Fibroblast of gingiva (primary cell): Measurements from ENCODE around the gene FBLN1.
"Not testable (repeated sequence)": the region's sequence is repeated elsewhere in the genome, so short reads cannot be mapped to it uniquely, and the experiment has no call there.

Source experiments
- DNase-seq: peaks from one replicate; pipeline ENCODE4 v3.0.0-alpha.2; 2011; ENCODE audit warnings: low read depth

The FBLN1 gene, protein sequence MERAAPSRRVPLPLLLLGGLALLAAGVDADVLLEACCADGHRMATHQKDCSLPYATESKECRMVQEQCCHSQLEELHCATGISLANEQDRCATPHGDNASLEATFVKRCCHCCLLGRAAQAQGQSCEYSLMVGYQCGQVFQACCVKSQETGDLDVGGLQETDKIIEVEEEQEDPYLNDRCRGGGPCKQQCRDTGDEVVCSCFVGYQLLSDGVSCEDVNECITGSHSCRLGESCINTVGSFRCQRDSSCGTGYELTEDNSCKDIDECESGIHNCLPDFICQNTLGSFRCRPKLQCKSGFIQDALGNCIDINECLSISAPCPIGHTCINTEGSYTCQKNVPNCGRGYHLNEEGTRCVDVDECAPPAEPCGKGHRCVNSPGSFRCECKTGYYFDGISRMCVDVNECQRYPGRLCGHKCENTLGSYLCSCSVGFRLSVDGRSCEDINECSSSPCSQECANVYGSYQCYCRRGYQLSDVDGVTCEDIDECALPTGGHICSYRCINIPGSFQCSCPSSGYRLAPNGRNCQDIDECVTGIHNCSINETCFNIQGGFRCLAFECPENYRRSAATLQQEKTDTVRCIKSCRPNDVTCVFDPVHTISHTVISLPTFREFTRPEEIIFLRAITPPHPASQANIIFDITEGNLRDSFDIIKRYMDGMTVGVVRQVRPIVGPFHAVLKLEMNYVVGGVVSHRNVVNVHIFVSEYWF

DNA sequence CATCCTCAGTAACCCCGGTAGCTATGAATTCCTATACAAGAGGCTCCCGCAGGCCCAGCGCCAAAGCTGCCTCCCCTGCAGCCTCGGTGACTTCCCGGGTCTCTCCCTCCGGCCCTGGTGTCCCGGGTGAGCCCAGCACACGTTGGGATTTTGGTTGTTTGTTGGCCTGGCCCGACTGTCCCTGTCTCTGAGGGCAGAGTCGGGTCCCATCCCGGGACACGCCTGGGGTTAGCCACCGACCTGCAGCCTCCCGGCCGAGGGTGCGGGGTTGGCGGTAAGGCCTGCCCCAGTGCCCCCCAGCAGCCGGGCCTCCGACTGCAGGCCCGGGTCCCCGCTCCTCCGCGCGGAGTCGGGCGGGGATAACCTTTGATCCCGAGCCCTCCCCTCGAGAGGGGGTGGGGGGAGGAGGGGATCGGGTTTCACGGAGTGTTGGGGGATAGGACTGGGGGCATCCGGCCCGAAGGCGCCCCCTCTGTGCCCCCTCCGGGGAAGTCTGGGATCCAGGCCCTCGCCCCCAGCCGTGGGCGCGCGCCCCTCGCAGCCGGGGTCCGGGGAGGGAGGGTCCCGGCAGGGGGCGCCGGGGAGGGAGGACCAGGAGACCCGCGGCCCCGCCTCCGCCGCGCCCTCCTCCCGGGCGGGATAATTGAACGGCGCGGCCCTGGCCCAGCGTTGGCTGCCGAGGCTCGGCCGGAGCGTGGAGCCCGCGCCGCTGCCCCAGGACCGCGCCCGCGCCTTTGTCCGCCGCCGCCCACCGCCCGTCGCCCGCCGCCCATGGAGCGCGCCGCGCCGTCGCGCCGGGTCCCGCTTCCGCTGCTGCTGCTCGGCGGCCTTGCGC, at the start of gene FBLN1:
Gene FBLN1 (plus strand): TSS at position 669 of the 835 bp plus-strand sequence. CDS start 103 bp downstream, at position 772.
- DNase-seq = peak; percentile 69

DNA sequence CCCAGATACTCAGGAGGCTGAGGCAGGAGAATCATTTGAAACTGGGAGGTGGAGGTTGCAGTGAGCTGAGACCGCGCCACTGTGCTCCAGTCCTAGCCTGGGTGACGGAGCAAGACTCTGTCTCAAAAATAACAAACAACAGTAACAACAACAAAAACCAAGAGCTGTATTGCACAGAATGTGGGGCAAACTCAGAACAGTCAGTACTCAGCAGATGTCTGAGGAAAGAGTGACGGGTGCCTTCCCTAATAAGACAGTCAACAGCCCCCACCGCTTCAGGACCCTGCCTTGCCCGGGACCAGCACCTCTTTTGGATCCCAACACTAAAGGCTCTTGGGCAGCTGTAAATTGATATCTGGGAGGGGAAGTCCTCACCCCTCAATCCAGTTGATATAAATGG, 48.9 kb upstream of the FBLN1 start:
- DNase-seq = peak; percentile 91

DNA sequence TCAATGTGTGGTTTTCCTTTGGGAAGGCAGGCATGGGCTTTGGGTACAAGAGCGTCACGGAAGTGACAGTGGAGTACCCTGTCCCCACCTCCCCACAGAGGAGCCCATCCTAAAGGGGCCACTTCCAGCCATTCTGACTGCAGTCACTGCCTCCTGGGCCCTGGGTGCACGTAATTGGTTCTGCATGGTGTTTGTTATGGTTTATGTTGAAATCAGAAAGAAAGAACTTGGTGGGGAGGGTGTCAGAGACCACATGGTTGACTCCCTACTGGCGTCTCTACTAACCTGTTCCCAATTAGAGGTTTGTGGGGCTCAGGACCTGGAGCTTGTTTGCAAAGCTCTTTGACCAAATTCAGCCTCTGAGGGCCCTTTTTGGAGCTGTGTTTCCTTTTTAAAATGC, 48.4 kb upstream of the FBLN1 start:
- DNase-seq = peak; percentile 96

DNA sequence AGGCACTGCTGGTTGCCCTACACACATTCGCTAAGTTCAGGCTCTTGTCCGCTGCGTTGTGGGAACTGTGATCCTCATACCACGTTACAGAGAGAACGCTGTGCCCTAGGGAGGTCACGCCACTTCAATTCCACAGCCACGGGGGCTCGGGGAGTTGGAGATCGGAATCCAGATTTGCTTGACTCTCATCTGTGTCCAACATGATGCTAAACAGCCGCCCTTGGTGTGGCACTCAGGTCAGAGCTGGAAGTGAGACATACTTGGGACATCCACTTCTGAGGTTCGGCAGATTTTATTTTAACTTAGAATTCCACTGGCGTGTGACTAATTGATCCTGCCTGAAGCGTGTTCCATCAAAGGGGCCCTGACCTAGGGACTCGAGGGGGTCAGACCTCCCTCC, 47.5 kb upstream of the FBLN1 start:
- DNase-seq = peak; percentile 35

DNA sequence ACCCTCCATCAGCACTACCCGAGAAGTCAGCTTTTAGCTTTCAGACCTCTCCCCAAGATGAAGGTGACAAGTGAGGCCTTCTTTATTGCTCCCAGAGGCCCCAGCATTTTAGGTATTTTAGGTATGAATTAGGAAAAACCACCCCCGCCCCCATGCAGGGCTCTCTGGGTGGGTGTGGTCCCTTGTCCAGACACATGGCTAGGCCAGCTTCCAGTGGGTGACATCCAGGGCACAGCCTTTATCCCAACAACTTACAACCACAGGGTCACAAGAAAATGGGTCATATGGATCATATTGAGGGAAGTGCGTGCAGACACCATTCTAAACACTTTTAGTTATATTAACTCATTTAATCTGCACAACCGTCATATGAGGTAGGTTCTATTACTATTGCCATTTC, 47.1 kb upstream of the FBLN1 start:
- DNase-seq = no peak

DNA sequence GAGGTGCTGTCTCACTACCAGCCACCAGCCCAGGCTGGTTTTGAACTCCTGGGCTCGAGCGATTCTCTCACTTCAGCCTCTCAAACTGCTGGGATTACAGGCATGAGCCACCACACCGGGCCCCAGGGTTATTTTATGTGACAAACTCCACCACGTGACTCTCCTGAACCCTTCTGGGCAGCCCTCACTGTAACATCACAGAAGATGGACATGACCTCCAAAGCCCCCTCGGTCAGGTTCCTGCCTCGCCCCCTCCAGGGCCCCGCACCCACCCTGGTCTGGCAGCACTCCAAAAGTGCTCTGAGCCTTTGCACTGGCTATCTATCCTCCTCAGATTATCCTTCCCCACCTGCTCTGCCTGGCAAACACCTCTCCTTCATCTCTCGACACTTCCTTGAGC, 45.9 kb upstream of the FBLN1 start:
- DNase-seq = no peak

DNA sequence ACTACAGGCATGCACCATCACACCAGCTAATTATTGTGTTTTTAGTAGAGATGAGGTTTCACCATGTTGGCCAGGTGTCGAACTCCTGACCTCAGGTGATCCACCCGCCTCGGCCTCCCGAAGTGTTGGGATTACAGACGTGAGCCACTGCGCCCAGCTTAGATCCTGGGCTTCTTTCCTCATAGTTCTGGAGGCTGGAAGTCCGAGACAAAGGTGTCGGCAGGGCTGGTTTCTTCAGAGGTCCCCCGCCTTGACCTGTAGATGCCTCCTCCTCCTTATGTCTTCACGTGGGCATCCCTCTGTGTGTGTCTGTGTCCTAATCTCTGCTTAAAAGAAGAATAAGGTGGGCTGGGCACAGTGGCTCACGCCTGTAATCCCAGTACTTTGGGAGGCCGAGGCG, 44.2 kb upstream of the FBLN1 start:
- no peak for DNase-seq

DNA sequence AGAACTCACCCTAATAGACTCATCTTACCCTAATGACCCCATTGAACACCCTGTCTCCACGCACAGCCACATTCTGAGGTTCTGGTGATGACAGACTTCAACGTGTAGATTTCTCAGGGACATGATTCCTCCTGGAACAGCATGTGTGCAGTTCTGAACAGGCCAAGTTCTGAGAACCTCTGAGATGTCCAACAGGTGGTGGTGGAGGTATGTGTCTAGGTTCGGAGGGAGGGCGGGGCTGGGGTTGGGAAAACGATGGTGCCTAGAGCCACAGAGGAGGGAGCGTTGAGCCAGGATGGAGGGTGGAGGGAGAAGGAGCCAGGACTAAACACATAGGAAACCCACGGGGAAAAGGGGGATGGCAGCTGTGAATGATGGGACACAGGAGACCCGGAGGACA, 43.4 kb upstream of the FBLN1 start:
- no peak for DNase-seq

DNA sequence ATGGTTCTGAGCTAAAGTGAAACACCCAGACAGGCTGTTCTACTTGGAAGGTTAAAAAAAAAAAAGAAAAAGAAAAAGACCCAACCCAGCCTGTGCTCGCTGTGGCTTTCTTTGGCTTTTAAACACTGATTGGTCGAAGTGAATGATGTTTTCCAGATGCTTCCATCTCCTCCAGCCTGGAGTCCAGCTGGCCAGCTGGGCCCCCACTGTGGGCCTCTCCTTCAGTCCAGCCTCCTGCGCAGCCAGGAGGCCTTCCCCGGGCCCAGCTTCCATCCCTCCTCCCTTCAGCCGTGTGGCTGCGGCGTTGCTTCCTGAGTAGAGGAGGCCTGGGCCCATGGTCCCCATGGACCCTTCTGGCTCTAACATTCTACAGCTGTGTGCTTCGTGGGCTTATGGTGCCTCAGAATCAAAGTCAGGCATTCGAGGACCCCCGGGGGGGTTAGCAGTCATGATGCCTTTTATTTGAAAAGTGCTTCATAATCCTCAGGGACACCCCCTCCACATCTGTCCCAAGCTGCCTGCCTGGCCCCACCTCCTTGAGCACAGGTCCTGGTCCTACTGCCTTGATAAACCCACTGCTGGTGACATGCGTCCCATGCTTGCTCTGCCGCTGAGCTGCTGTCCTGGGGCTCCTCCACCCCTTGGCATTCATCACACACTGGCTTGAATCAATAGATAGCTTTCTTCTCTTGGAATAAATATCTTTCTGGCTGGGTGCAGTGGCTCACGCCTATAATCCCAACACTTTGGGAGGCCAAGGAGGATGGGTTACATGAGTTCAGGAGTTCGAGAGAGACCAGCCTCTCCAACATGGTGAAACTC, 42.2 kb upstream of the FBLN1 start:
- DNase-seq = peak; percentile 91

DNA sequence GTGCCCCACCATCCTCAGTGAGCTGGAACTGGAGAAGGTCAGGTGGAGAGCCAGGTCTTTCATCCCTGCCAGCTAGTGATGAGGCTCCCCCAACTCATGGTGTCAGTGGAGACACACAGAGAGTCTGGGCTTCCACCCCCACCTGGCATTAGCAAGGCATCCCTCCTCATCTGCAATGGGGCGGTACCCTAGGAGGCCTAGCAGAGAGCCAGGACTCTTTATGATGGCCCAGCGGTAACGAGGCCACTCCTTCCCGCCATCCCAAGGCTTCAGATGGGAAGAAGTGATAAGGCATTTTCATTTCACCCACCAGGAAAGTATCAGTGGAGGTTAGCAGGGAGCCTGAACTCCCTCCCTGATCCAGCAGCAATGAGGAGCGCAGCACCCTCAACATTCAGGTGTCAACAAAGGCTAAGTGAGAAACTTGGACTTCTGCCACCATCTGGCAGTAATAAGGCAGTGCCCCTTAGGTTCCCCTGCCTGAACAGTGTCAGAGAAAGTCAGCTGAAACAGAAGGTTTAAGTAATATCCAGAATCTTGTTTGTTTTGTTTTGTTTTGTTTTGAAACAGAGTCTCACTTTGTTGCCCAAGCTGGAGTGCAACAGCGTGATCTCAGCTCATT, 40.5 kb upstream of the FBLN1 start:
- DNase-seq = peak; percentile 42

DNA sequence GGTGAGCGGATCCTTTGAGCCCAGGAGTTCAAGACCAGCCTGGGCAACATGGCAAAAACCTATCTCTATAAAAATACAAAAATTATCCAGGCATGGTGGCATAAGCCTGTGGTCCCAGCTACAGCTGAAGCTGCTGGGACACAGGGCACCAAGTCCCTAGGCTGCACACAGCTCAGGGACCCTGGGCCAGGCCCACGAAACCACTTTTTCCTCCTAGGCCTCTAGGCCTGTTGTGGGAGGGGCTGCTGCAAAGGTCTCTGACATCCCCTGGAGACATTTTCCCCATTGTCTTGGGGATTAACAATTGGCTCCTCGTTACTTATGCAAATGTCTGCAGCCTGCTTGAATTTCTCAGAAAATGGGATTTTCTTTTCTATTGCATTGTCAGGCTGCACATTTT, 39.0 kb upstream of the FBLN1 start:
- DNase-seq = not testable (repeated sequence)

DNA sequence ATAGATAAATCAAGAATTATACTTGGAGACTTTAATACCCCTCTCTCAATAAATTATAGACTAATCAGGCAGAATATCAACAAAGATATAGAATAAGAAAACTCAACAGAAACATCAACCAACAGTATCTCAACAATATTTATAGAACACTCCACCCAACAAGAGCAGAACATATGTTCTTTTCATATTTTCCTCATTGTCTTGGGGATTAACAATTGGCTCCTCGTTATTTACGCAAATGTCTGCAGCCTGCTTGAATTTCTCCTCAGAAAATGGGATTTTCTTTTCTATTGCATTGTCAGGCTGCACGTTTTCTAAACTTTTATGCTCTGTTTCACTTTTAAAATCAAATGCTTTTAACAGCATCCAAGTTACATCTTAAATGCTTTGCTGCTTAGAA, 37.0 kb upstream of the FBLN1 start:
- no peak for DNase-seq

DNA sequence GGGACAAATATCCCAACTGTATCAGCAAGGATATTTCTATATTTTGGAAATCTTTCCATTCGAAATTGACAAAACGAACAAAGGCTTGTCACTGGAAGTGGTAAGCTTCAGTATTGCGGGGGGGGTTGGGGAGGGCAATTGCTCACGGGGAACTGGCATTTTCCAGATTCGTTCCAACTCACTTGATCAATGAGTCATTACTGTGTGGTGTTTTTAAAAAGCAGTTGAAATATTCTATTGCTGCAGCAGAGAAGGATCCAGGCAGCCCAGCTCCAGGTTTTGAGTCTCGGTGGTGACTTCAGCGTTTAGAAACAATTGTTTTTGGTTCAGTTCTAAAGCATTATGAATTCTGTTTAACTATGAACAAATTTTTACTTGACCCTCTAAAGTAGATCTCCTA, 33.8 kb upstream of the FBLN1 start:
- DNase-seq = peak; percentile 86

DNA sequence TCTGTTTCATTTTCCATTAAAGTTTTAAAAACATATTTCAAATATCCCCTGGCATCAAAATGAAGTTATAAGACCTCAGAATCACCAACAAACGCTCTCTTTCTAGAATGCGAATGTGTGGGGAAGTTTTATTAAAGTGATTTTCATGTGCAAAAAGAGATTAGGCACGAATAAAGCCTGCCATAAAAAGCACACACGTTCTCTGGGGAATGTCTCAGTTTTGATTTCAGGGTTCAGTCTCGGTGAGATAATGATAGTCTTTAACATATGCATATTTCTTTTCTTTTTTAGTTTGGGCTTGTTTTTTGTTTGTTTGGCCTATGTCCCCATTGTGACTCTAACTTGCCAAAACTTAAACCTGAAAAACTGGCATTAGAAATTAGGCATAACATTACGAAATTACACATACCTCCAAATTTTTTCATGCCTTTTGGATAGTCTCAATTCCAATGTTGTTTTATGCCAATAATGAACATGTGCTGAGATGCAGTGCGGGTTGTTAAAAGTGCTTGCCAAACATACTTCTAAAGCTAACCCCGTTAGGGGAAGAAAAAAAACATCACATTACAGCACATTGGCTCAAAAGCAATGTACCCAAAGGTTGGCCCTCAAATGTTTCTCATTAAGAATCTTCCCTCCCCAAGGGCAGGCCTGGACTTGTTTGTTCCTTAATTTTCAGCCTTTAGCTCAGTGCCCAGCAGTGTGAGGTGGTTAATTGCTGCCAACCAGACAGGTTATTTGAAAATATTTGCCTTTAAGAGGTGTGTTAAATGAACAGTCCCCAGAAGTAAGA, 33.2 kb upstream of the FBLN1 start:
- DNase-seq = peak; percentile 98

DNA sequence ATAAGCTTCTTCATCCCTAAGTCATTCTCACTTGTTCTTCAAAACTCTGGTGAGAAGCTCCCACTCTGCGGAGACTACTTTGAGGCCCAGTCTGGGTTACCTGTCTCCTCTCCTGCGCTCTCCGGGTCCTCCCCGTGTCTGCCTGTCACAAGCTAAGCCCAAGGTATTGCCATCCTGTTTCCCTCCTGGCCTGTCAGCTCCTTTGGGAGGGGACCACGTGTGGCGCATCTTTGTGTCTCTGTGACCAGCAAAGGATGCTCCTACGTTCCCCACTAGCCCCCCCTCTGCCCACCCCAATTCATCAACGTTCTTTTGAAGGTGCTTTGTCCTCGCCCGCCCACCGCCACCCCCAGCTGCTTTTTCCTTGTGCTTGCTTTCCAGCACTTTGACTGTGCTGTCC, 31.8 kb upstream of the FBLN1 start:
- no peak for DNase-seq

DNA sequence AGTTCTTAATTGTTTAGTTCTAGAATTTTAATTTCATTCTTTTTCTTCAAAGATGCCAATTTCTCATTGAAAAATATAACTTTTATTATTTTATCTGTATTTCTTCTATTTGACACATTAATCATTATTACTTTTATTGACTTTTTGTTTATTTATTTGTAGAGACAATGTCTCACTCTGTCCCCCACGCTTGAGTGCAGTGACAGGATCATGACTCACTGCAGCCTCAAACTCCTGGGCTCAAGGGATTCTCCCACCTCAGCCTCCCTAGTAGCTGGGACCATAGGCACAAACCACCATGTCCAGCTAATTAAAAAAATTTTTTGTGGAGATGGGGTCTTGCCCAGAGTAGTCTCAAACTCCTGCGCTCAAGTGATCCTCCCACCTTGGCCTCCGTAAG, 30.3 kb upstream of the FBLN1 start:
- DNase-seq = no peak

DNA sequence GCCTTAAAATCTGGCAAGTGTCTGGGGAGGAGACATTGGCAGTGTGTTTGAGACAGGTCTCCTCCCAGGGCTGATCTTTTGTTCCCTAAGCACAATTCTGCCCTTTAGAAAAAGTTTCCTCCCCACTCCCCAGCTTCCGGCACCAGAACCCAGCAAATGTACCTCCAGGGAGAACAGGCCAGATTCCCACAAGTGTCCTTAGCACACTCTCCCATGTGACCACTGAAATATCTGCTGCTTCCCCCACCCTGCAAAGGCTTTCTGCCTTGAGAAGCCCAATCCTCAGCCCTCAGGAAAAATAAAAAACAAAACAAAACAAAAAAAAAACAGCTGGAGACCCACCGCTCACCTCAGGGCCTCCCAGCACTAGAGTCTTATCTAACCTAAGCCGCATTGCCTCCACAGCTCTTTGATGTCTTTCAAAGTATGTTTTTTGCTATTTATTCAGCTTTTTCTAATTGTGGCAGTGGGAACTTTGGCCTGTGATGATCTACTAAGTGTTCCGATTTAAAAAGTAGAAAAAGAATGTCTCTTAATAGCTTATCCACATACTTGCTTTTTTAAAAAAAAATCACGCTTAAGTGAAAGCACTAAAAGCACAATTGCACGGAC, 29.0 kb upstream of the FBLN1 start:
- peak; percentile 67 for DNase-seq

DNA sequence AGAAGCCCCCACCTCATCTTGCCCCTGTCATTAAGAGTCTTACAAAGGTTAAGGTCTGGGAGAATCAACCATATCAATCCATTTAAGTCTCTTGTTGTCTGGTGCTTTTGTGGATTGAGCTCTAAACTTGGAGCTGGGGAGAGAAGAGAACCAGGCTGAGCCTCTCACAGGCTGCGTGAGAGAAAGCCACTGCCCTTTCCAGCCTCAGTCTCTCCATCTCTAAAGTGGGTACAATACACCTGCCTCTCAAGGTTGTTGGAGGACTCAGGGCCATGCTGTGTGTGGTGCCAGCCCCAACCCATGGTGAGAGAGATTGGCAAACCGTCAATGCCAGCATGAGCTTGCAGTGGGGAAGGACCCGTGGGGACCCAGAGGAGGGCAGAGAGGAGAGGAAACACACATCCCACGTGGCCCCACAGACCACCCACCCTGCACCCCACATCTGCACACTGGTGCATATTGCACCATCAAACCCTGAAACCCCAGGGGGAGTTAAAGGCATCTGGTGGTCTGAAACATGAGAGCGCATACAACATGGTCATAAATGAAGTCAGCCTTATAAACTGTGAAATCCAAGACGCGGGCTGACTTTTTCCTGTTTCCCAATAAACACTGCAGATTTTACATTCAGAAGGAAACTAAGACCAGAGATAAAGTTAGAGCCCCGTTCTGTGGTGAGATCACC, 27.5 kb upstream of the FBLN1 start:
- peak; percentile 95 for DNase-seq

DNA sequence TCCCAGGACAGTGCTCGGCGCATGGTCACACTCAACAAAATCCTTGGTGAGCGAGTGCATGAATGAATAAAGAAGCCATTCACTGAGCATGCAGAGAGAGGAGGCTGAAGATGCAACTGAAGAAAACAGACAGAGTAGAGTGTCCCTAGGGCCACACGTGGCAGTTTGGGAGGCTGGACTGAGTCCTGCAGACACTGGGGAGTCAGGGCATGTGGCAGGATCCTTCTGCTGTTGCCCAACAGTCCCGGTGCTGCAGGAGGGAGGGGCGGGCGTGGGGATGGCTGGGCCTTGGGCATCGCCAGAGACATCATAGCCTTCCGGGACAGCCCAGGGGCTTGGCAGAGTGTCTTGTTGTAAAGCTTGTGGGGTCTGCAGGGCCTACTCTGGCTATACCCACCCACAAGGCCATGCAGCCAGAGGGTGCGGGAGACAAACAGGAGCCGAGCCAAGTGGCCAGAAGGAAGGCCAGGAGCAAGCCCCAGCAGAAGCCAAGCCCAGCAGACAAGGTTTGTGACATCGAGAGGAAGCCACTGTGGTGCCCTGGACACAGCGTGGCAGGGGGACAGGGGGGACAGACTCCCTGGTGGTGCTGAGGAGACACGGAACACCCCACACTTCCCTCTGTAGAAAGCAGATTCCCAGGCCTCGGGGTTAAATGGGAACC, 26.7 kb upstream of the FBLN1 start:
- DNase-seq = peak; percentile 89
